ENCODE data around the gene AGT. TPM values are rescaled to one million over a fixed set of nuclear protein-coding genes. Genes with fewer than 3 reads are reported as not detected.

Gene AGT
- total and polyA plus RNA-seq, 4 experiments from 2014 or later = not detected

DNA sequence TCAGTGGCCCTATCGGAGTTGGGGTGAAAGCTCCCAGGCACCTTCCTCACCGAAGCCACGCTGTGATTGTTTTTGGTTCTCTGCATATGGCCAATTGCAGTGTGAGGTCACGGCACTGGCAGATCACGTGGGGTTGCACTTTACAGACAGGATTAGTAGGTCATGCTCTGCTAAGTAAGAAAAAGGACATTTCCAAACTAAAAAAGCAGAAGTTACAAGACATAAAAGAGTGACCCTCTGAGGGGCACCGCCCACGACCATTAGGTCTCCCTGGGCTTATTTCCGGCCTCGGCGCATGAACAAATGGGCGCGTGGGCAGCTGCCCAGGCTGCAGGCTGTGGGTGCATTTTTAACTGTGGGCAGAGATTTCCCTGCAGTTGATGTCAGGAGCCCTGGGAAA is 35.2 kb upstream of the AGT start:
- Mint-ChIP-seq H3K27ac (no peak overlapping the region), H3K9me3 (no peaks in the 10 kb centered on the region), H3K4me3 (no peak overlapping the region), H3K4me1 (peaks cover 0 to 11% (median 4%) of the 10 kb centered on the region in 4 donors), H3K27me3 (peaks cover 7 to 8% of the 10 kb centered on the region in 2 donors), H3K36me3 (no peaks in the 10 kb centered on the region)
- ChIA-PET POLR2A (ENCODE audit: partially characterized antibody) (no interaction called here), CTCF (ENCODE audit: partially characterized antibody) (no interaction called here)
- intact Hi-C loops (cut with micrococcal nuclease) = no loop called here
- Histone ChIP-seq H3K27me3 (ENCODE audit: insufficient read depth, low read length) (no peaks in the 10 kb centered on the region), H3K4me3 (ENCODE audit: low read length in 2 of 2) (no peak overlapping the region), H3K9me3 (ENCODE audit: control insufficient read depth in 1 of 2, low read length in 2 of 2) (no peaks in the 10 kb centered on the region), H3K4me1 (ENCODE audit: insufficient read depth, low read length) (no peaks in the 10 kb centered on the region), H3K27ac (ENCODE audit: low read depth, low read length) (no peak overlapping the region), H3K36me3 (ENCODE audit: insufficient read depth, low read length) (no peaks in the 10 kb centered on the region)
- DNase-seq = no peak

DNA sequence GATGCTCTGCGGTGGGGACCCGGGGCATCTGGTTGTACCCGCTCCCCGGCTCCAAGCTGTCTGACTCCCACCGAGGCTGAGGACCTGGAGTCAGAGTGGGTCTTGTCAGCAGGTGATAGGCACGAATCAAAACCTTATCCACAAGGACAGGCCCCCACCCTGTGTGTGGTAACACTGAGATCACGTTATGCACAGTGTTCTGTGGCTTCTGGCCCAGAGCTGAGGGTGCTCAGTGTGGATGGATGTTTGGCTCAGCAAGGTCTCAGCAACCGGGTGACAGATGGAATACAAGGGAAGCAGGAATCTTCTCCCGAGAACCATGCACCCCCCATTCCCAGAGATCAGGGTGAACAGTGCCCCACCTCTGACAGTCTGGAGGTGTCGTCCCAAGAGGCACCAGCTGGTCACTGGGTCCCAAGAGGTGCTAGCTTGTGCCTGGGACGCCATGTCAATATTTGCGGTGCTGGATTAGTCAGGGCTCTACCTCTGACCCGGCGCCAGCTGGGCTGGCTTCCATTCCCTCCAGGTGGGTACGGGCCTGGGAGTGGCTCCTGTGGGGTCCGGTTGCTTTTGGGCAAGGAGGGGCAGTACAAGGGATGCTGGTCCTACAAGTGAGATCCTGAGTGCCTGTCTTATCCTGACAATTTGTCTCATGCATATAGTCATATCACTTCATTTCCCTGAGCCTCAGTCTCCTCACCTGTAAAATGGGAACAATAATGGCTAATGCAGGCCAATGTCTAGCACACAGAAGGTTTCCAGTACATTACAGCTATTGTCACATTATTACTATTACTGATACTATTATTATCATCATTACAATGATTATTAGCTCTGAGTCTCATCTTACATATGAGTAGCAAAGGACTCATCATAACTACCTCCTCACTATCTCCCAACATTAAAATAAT is 34.2 kb upstream of the AGT start:
- DNase-seq = no peak
- intact Hi-C loops (cut with micrococcal nuclease) = no loop called here
- Histone ChIP-seq H3K9me3 (ENCODE audit: control insufficient read depth in 1 of 2, low read length in 2 of 2) (no peaks in the 10 kb centered on the region), H3K4me3 (ENCODE audit: low read length in 2 of 2) (no peak overlapping the region), H3K27me3 (ENCODE audit: insufficient read depth, low read length) (no peaks in the 10 kb centered on the region), H3K27ac (ENCODE audit: low read depth, low read length) (no peak overlapping the region), H3K36me3 (ENCODE audit: insufficient read depth, low read length) (no peaks in the 10 kb centered on the region), H3K4me1 (ENCODE audit: insufficient read depth, low read length) (no peaks in the 10 kb centered on the region)
- ChIA-PET CTCF (ENCODE audit: partially characterized antibody) (no interaction called here), POLR2A (ENCODE audit: partially characterized antibody) (no interaction called here)
- H3K9me3 Mint-ChIP-seq = no peaks in the 10 kb centered on the region
- H3K27me3 Mint-ChIP-seq = peaks cover 8 to 12% of the 10 kb centered on the region in 2 donors
- peaks cover 0 to 9% (median 1%) of the 10 kb centered on the region in 4 donors for H3K4me1 Mint-ChIP-seq
- no peak overlapping the region for H3K27ac Mint-ChIP-seq
- H3K36me3 Mint-ChIP-seq = no peaks in the 10 kb centered on the region
- no peak overlapping the region for H3K4me3 Mint-ChIP-seq

DNA sequence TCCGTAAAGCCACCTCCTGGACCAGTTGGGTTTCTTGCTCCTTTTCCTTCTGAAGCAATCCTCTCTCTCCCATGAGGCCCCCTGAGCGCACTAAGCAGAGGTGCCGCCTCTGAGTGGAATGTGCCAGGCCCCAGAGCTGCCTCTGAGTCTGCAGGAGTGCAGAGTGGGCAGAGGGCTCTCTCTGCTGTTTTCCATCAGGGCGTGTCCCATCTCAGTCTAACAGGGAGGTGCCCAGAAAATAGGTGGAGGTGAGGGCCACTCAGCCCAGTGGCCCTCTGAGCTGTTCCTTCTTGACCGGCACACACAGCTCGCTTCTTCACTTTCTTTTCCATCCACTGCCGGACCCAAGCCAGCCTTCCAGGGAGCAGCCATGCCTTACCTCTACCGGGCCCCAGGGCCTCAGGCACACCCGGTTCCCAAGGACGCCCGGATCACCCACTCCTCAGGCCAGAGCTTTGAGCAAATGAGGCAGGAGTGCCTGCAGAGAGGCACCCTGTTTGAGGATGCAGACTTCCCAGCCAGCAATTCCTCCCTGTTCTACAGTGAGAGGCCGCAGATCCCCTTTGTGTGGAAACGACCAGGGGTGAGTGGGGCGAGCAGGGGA is 33.3 kb upstream of the AGT start, which contains the start of gene CAPN9:
Gene CAPN9 (plus strand): TSS at position 262 of the 604 bp plus-strand sequence. CDS start 109 bp downstream, at position 371.
- ChIA-PET POLR2A (ENCODE audit: partially characterized antibody) (no interaction called here), CTCF (ENCODE audit: partially characterized antibody) (no interaction called here)
- H3K4me3 Mint-ChIP-seq = no peak within 1 kb of the TSS
- H3K4me3 ChIP-seq (ENCODE audit: low read length in 2 of 2) = no peak within 1 kb of the TSS
- intact Hi-C loops (cut with micrococcal nuclease) = no loop called here
- peaks cover 8 to 12% of the 10 kb centered on the region in 2 donors for H3K27me3 Mint-ChIP-seq
- no peaks in the 10 kb centered on the region for H3K36me3 Mint-ChIP-seq
- no peaks in the 10 kb centered on the region for H3K9me3 Mint-ChIP-seq
- no peaks in the 10 kb centered on the region for H3K27me3 ChIP-seq (ENCODE audit: insufficient read depth, low read length)
- H3K27ac Mint-ChIP-seq = peak within 1 kb of the TSS in 1 of 7 donors; percentile 60
- no peaks in the 10 kb centered on the region for H3K4me1 ChIP-seq (ENCODE audit: insufficient read depth, low read length)
- no peaks in the 10 kb centered on the region for H3K36me3 ChIP-seq (ENCODE audit: insufficient read depth, low read length)
- DNase-seq = no peak
- no peaks in the 10 kb centered on the region for H3K9me3 ChIP-seq (ENCODE audit: control insufficient read depth in 1 of 2, low read length in 2 of 2)
- no peak within 1 kb of the TSS for H3K27ac ChIP-seq (ENCODE audit: low read depth, low read length)
- H3K4me1 Mint-ChIP-seq = peaks cover 0 to 4% (median 1%) of the 10 kb centered on the region in 4 donors

DNA sequence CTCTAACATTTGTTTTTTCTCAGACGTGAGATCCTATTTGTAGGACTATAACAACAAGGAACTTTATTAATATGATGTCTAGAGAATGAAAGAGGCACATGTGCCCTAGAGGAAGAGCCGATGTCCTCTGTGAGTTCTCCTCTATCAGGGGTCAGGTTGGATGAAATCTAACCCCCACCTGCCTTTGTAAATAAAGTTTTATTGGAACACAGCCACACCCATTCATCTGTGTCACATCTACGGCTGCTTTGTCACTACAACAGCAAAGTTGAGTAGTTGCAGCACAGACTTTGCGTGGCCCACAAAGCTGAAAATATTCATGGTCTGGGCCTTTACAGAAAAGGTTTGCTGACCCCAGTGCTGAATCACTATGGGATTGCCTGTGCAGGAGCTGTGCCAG is 32.7 kb upstream of the AGT start:
- peaks cover 8 to 9% of the 10 kb centered on the region in 2 donors for H3K27me3 Mint-ChIP-seq
- CTCF ChIA-PET (ENCODE audit: partially characterized antibody) = no interaction called here
- H3K9me3 ChIP-seq (ENCODE audit: control insufficient read depth in 1 of 2, low read length in 2 of 2) = no peaks in the 10 kb centered on the region
- H3K4me1 Mint-ChIP-seq = peaks cover 0 to 4% (median 0%) of the 10 kb centered on the region in 4 donors
- DNase-seq = no peak
- no peak overlapping the region for H3K27ac Mint-ChIP-seq
- H3K27me3 ChIP-seq (ENCODE audit: insufficient read depth, low read length) = no peaks in the 10 kb centered on the region
- no peaks in the 10 kb centered on the region for H3K36me3 ChIP-seq (ENCODE audit: insufficient read depth, low read length)
- intact Hi-C loops (cut with micrococcal nuclease) = no loop called here
- H3K4me3 ChIP-seq (ENCODE audit: low read length in 2 of 2) = no peak overlapping the region
- H3K36me3 Mint-ChIP-seq = no peaks in the 10 kb centered on the region
- no peaks in the 10 kb centered on the region for H3K4me1 ChIP-seq (ENCODE audit: insufficient read depth, low read length)
- no peak overlapping the region for H3K4me3 Mint-ChIP-seq
- no peak overlapping the region for H3K27ac ChIP-seq (ENCODE audit: low read depth, low read length)
- H3K9me3 Mint-ChIP-seq = no peaks in the 10 kb centered on the region
- POLR2A ChIA-PET (ENCODE audit: partially characterized antibody) = no interaction called here

DNA sequence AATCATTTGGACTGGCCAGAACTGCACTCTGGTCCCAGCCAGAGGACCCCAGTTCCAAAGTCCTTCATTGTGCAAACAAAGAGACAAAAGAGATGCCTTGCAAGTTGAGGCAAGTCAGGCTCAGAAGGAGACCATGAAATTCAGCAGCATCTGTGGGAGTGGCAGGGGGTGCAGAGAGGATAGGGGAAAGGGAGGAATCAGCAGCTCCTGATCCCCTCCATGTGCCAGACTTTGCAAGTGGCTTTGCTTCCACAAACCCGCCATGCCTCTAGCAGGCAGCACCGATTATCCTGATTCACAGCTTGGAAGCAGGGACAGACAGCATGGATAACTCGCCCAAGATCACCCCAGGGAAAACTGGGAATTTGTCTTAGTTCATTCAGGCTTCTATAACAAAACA is 31.1 kb upstream of the AGT start:
- Histone ChIP-seq H3K9me3 (ENCODE audit: control insufficient read depth in 1 of 2, low read length in 2 of 2) (no peaks in the 10 kb centered on the region), H3K27me3 (ENCODE audit: insufficient read depth, low read length) (no peaks in the 10 kb centered on the region), H3K4me1 (ENCODE audit: insufficient read depth, low read length) (no peaks in the 10 kb centered on the region), H3K36me3 (ENCODE audit: insufficient read depth, low read length) (no peaks in the 10 kb centered on the region), H3K27ac (ENCODE audit: low read depth, low read length) (no peak overlapping the region), H3K4me3 (ENCODE audit: low read length in 2 of 2) (no peak overlapping the region)
- Mint-ChIP-seq H3K36me3 (no peaks in the 10 kb centered on the region), H3K9me3 (no peaks in the 10 kb centered on the region), H3K4me3 (no peak overlapping the region), H3K27me3 (peaks cover 3 to 16% of the 10 kb centered on the region in 2 donors), H3K4me1 (peaks cover 0 to 4% (median 0%) of the 10 kb centered on the region in 4 donors), H3K27ac (no peak overlapping the region)
- no peak for DNase-seq
- POLR2A ChIA-PET (ENCODE audit: partially characterized antibody) = no interaction called here
- CTCF ChIA-PET (ENCODE audit: partially characterized antibody) = no interaction called here
- intact Hi-C loops (cut with micrococcal nuclease) = no loop called here

DNA sequence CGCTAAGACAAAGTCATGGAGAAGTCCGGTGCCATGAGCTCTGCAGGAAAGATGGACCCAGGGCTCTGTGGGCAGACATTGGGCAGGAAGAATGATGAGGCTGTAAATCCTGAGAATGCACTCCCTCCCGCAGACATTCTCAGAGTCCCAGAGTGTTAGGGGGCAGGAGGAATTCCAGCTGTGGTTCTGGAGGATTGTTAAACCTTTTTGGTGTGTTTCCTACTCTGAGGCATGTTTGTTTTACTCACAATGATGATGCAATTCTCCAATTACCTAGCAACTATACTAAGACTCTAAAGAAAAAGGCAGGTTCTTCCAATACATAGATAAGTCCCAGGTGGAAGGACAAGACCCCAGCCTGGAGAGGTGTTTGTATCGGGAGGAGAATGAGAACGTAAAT is 30.5 kb upstream of the AGT start:
- POLR2A ChIA-PET (ENCODE audit: partially characterized antibody) = no interaction called here
- H3K4me3 ChIP-seq (ENCODE audit: low read length in 2 of 2) = no peak overlapping the region

DNA sequence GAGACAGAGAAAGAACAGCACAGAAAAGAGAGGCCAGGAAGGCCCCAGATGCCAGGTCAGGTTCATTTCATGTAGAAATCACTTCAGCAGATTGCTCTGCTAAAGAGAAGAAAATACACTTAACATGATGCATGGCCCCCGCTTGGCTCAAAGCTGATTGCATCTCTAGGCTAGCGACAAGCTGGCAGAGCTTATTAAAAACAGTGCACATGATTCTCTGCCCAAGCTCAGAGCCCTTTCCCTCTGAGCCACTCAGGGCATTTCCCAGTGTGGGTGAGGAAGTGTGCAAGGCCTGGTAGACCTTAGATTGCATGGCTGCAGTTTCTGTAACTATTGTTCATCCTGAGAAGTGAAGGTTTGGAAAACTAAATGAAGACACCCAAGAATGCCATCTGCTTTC is 30.0 kb upstream of the AGT start:
- peaks cover 4 to 18% of the 10 kb centered on the region in 2 donors for H3K27me3 Mint-ChIP-seq
- Histone ChIP-seq H3K4me3 (ENCODE audit: low read length in 2 of 2) (no peak overlapping the region), H3K27ac (ENCODE audit: low read depth, low read length) (no peak overlapping the region), H3K27me3 (ENCODE audit: insufficient read depth, low read length) (no peaks in the 10 kb centered on the region), H3K9me3 (ENCODE audit: control insufficient read depth in 1 of 2, low read length in 2 of 2) (no peaks in the 10 kb centered on the region), H3K36me3 (ENCODE audit: insufficient read depth, low read length) (no peaks in the 10 kb centered on the region), H3K4me1 (ENCODE audit: insufficient read depth, low read length) (no peaks in the 10 kb centered on the region)
- no peak overlapping the region for H3K27ac Mint-ChIP-seq
- ChIA-PET POLR2A (ENCODE audit: partially characterized antibody) (no interaction called here), CTCF (ENCODE audit: partially characterized antibody) (no interaction called here)
- no peaks in the 10 kb centered on the region for H3K36me3 Mint-ChIP-seq
- H3K4me3 Mint-ChIP-seq = no peak overlapping the region
- H3K4me1 Mint-ChIP-seq = peaks cover 0 to 4% (median 0%) of the 10 kb centered on the region in 4 donors
- no peaks in the 10 kb centered on the region for H3K9me3 Mint-ChIP-seq
- no peak for DNase-seq
- intact Hi-C loops (cut with micrococcal nuclease) = no loop called here

More for the DNA sequence above, 30.5 kb upstream of the AGT start:
- CTCF ChIA-PET (ENCODE audit: partially characterized antibody) = no interaction called here
- no peaks in the 10 kb centered on the region for H3K9me3 ChIP-seq (ENCODE audit: control insufficient read depth in 1 of 2, low read length in 2 of 2)
- Mint-ChIP-seq H3K27ac (no peak overlapping the region), H3K4me1 (peaks cover 0 to 4% (median 0%) of the 10 kb centered on the region in 4 donors), H3K4me3 (no peak overlapping the region), H3K9me3 (no peaks in the 10 kb centered on the region), H3K36me3 (no peaks in the 10 kb centered on the region), H3K27me3 (peaks cover 4 to 16% of the 10 kb centered on the region in 2 donors)
- no peaks in the 10 kb centered on the region for H3K27me3 ChIP-seq (ENCODE audit: insufficient read depth, low read length)
- no peak overlapping the region for H3K27ac ChIP-seq (ENCODE audit: low read depth, low read length)
- intact Hi-C loops (cut with micrococcal nuclease) = no loop called here
- H3K36me3 ChIP-seq (ENCODE audit: insufficient read depth, low read length) = no peaks in the 10 kb centered on the region
- no peaks in the 10 kb centered on the region for H3K4me1 ChIP-seq (ENCODE audit: insufficient read depth, low read length)
- no peak for DNase-seq

Data from CD4-positive, alpha-beta memory T cell (primary cell).